Measurements from ENCODE around the gene REELD1.

The REELD1 gene

GRCh38 chr4:146229406-146229805 is 15.1 kb downstream of the REELD1 start:
- DNase-seq = no peak

GRCh38 chr4:146232131-146232722 is 17.9 kb downstream of the REELD1 start:
- no peak for DNase-seq

- DNase-seq = peak; percentile 13 to 71
Measured at GRCh38 chr4:146235654-146236177, 21.4 kb downstream of the REELD1 start.

- DNase-seq = no peak
Measured at GRCh38 chr4:146236216-146236615, 21.9 kb downstream of the REELD1 start.

- no peak for DNase-seq
Measured at GRCh38 chr4:146237092-146237491, 22.8 kb downstream of the REELD1 start.

GRCh38 chr4:146238107-146238506 is 23.8 kb downstream of the REELD1 start:
- DNase-seq = no peak

GRCh38 chr4:146243141-146243882 is 29.0 kb downstream of the REELD1 start:
- no peak for DNase-seq

GRCh38 chr4:146243883-146244277 is 29.5 kb downstream of the REELD1 start:
- no peak for DNase-seq

GRCh38 chr4:146244496-146244895 is 30.2 kb downstream of the REELD1 start:
- DNase-seq = no peak

- no peak for DNase-seq
Measured at GRCh38 chr4:146245246-146245645, 30.9 kb downstream of the REELD1 start.

- no peak for DNase-seq
Measured at GRCh38 chr4:146245850-146246249, 31.5 kb downstream of the REELD1 start.

GRCh38 chr4:146246381-146246780 is 32.0 kb downstream of the REELD1 start:
- no peak for DNase-seq

- no peak for DNase-seq
Measured at GRCh38 chr4:146247356-146247755, 33.0 kb downstream of the REELD1 start.

GRCh38 chr4:146252969-146253611 is 38.8 kb downstream of the REELD1 start:
- no peak for DNase-seq

GRCh38 chr4:146255463-146255862 is 41.1 kb downstream of the REELD1 start:
- DNase-seq = no peak

GRCh38 chr4:146255874-146256273 is 41.5 kb downstream of the REELD1 start:
- no peak for DNase-seq

- DNase-seq = no peak
Measured at GRCh38 chr4:146256328-146256727, 42.0 kb downstream of the REELD1 start.

GRCh38 chr4:146257511-146257910 is 43.2 kb downstream of the REELD1 start:
- no peak for DNase-seq

- no peak for DNase-seq
Measured at GRCh38 chr4:146260521-146260920, 46.2 kb downstream of the REELD1 start.

- no peak for DNase-seq
Measured at GRCh38 chr4:146261041-146261440, 46.7 kb downstream of the REELD1 start.

- no peak for DNase-seq
Measured at GRCh38 chr4:146263793-146264192, 49.5 kb downstream of the REELD1 start.

GRCh38 chr4:146265950-146266490 is 51.7 kb downstream of the REELD1 start:
- no peak for DNase-seq

- DNase-seq = no peak
Measured at GRCh38 chr4:146267826-146268225, 53.5 kb downstream of the REELD1 start.

GRCh38 chr4:146269228-146269653 is 54.9 kb downstream of the REELD1 start:
- DNase-seq = no peak
